ENCODE results near the gene SCAPER. TPM values are rescaled to one million over a fixed set of nuclear protein-coding genes. Genes with fewer than 3 reads are reported as not detected.

The SCAPER gene
- total and polyA plus RNA-seq, 10 of the 15 experiments (the other 5 are each of a cell fraction or from before 2014, with no cell fraction given): 1.0 to 7.7 (median 3.9) TPM

DNA sequence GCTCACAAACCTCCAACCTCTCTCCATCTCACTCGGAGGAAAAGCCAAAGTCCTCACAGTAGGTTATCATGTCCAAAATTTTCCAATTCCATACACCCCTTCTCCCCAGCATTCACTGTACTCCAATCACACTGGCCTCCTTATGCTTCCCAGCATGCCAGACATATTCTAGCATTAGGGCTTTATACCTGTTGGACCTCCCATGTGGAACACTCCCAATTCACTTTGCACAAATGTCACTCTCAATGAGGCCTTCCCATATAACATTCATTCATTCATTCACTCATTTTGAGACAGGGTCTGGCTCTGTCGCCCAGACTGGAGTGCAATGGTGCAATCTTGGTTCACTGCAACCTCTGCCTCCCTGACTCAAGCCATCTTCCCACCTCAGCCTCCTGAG lies 19.9 kb downstream of the SCAPER start (continued):
- TF ChIP-seq SUPT20H (IDR thresholded peaks at IDR 0.05; ENCODE audit: borderline replicate concordance, control insufficient read depth, low read depth, low read length) (no peak), NFIC (IDR thresholded peaks at IDR 0.05; ENCODE audit: low read depth, low read length) (no peak), ZNF24 (IDR thresholded peaks at IDR 0.05) (no peak), BHLHE40 (IDR thresholded peaks at IDR 0.05; ENCODE audit: borderline replicate concordance in 1 of 2, low read depth in 2 of 2, low read length in 1 of 2) (no peak), JUNB (IDR thresholded peaks at IDR 0.05) (no peak)

DNA sequence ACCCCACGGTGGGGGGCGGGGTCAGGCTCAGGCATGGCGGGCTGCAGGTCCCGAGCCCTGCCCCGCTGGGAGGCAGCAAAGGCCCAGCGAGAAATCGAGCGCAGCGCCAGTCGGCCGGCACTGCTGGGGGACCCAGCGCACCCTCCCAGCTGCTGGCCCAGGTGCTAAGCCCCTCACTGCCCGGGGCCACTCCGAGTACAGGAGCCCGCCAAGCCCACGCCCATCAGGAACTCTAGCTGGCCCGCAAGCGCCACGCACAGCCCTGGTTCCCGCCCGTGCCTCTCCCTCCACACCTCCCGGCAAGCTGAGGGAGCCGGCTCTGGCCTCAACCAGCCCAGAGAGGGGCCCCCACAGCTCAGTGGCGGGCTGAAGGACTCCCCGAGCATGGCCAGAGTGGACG lies 29.2 kb downstream of the SCAPER start:
- no peak for ATAC-seq
- ChIA-PET POLR2A (no interaction called here), CTCF (interaction anchor here (1.5 kb wide), 1 partner anchor 9 kb away, joined by 7 read pairs; no protein-coding TSS in a partner anchor), SMC1A (ENCODE audit: uncharacterized antibody, unreplicated experiment) (interaction anchor here (0.9 kb wide), 1 partner anchor 8 kb away, joined by 7 read pairs; no protein-coding TSS in a partner anchor), RAD21 (ENCODE audit: unreplicated experiment) (no interaction called here)
- Histone ChIP-seq H3K4me2 (ENCODE audit: control insufficient read depth, insufficient read depth) (no peak overlapping the region), H3K9ac (ENCODE audit: control insufficient read depth, insufficient read depth, low read length) (no peak overlapping the region), H3K27ac (ENCODE audit: control insufficient read depth, insufficient read depth) (no peak overlapping the region), H2AFZ (ENCODE audit: control insufficient read depth, low read depth, low read length) (no peak overlapping the region), H3K9me3 (replicated peaks; ENCODE audit: control insufficient read depth, insufficient read depth, low read length) (no peaks in the 10 kb centered on the region), H3K79me2 (ENCODE audit: control insufficient read depth, insufficient read depth, low read length) (no peaks in the 10 kb centered on the region), H4K20me1 (ENCODE audit: control insufficient read depth, insufficient read depth) (no peaks in the 10 kb centered on the region), H3K27me3 (replicated peaks in 1 of 2; ENCODE audit: control insufficient read depth in 2 of 2, insufficient read depth in 2 of 2, low read length in 1 of 2) (no peaks in the 10 kb centered on the region), H3K36me3 (ENCODE audit: control insufficient read depth in 2 of 2, insufficient read depth in 2 of 2, low read length in 1 of 2) (no peaks in the 10 kb centered on the region), H3K4me3 (no peak overlapping the region), H3K4me1 (ENCODE audit: control insufficient read depth, insufficient read depth, low read length) (no peaks in the 10 kb centered on the region)
- WGBS (ENCODE audit: insufficient coverage, insufficient replicate concordance, low lambda C conversion rate, missing lambda C conversion rate): 98% methylated on average over 12 of the region's 26 CpGs
- in situ Hi-C loops (cut with MboI): no loop called here
- no peak for DNase-seq (ENCODE audit: low read depth, low spot score)
- no TSS peak for BruUV-seq (replicated peaks)
- intact Hi-C loops (cut with micrococcal nuclease; ENCODE audit: unreplicated experiment): no loop called here
- no peak for FAIRE-seq
- TF ChIP-seq RCOR1 (conservative IDR thresholded peaks at IDR 0.05; ENCODE audit: low read depth, low read length): no peak
- no peak for TF ChIP-seq CREM (IDR thresholded peaks at IDR 0.05; ENCODE audit: low read depth)
- no peak for TF ChIP-seq TARDBP (IDR thresholded peaks at IDR 0.05; ENCODE audit: borderline replicate concordance)
- TF ChIP-seq ZNF207 (IDR thresholded peaks at IDR 0.05; ENCODE audit: borderline replicate concordance): no peak
- TF ChIP-seq, protein P1, sequence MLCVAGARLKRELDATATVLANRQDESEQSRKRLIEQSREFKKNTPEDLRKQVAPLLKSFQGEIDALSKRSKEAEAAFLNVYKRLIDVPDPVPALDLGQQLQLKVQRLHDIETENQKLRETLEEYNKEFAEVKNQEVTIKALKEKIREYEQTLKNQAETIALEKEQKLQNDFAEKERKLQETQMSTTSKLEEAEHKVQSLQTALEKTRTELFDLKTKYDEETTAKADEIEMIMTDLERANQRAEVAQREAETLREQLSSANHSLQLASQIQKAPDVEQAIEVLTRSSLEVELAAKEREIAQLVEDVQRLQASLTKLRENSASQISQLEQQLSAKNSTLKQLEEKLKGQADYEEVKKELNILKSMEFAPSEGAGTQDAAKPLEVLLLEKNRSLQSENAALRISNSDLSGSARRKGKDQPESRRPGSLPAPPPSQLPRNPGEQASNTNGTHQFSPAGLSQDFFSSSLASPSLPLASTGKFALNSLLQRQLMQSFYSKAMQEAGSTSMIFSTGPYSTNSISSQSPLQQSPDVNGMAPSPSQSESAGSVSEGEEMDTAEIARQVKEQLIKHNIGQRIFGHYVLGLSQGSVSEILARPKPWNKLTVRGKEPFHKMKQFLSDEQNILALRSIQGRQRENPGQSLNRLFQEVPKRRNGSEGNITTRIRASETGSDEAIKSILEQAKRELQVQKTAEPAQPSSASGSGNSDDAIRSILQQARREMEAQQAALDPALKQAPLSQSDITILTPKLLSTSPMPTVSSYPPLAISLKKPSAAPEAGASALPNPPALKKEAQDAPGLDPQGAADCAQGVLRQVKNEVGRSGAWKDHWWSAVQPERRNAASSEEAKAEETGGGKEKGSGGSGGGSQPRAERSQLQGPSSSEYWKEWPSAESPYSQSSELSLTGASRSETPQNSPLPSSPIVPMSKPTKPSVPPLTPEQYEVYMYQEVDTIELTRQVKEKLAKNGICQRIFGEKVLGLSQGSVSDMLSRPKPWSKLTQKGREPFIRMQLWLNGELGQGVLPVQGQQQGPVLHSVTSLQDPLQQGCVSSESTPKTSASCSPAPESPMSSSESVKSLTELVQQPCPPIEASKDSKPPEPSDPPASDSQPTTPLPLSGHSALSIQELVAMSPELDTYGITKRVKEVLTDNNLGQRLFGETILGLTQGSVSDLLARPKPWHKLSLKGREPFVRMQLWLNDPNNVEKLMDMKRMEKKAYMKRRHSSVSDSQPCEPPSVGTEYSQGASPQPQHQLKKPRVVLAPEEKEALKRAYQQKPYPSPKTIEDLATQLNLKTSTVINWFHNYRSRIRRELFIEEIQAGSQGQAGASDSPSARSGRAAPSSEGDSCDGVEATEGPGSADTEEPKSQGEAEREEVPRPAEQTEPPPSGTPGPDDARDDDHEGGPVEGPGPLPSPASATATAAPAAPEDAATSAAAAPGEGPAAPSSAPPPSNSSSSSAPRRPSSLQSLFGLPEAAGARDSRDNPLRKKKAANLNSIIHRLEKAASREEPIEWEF (IDR thresholded peaks at IDR 0.05; ENCODE audit: insufficient replicate concordance, low read depth, low read length): no peak
- TF ChIP-seq KDM1A (IDR thresholded peaks at IDR 0.05; ENCODE audit: borderline replicate concordance): no peak
- TF ChIP-seq, protein P2, sequence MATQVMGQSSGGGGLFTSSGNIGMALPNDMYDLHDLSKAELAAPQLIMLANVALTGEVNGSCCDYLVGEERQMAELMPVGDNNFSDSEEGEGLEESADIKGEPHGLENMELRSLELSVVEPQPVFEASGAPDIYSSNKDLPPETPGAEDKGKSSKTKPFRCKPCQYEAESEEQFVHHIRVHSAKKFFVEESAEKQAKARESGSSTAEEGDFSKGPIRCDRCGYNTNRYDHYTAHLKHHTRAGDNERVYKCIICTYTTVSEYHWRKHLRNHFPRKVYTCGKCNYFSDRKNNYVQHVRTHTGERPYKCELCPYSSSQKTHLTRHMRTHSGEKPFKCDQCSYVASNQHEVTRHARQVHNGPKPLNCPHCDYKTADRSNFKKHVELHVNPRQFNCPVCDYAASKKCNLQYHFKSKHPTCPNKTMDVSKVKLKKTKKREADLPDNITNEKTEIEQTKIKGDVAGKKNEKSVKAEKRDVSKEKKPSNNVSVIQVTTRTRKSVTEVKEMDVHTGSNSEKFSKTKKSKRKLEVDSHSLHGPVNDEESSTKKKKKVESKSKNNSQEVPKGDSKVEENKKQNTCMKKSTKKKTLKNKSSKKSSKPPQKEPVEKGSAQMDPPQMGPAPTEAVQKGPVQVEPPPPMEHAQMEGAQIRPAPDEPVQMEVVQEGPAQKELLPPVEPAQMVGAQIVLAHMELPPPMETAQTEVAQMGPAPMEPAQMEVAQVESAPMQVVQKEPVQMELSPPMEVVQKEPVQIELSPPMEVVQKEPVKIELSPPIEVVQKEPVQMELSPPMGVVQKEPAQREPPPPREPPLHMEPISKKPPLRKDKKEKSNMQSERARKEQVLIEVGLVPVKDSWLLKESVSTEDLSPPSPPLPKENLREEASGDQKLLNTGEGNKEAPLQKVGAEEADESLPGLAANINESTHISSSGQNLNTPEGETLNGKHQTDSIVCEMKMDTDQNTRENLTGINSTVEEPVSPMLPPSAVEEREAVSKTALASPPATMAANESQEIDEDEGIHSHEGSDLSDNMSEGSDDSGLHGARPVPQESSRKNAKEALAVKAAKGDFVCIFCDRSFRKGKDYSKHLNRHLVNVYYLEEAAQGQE (IDR thresholded peaks at IDR 0.05; ENCODE audit: low read depth, low read length): no peak
- no peak for TF ChIP-seq IRF4 (IDR thresholded peaks at IDR 0.05; ENCODE audit: low read depth, low read length)
- TF ChIP-seq RUNX3 (IDR thresholded peaks at IDR 0.05; ENCODE audit: low read length): no peak
- TF ChIP-seq, protein P3, sequence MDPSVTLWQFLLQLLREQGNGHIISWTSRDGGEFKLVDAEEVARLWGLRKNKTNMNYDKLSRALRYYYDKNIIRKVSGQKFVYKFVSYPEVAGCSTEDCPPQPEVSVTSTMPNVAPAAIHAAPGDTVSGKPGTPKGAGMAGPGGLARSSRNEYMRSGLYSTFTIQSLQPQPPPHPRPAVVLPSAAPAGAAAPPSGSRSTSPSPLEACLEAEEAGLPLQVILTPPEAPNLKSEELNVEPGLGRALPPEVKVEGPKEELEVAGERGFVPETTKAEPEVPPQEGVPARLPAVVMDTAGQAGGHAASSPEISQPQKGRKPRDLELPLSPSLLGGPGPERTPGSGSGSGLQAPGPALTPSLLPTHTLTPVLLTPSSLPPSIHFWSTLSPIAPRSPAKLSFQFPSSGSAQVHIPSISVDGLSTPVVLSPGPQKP (IDR thresholded peaks at IDR 0.05; ENCODE audit: low read depth, low read length): no peak

Measured in GM12878 (cell line).